HG02798 (cell line): ENCODE data around the gene NDOR1.

Experiments used
- ATAC-seq: cut with Tn5 transposase; IDR thresholded peaks from one replicate; pipeline ENCODE4 v1.9.1; 2021; ENCODE audit warnings: mild to moderate bottlenecking; ENCODE audit not compliant: unreplicated experiment, poor library complexity

The NDOR1 gene

GRCh38 chr9:137167277-137167746 lies 38.2 kb upstream of the NDOR1 start:
- no peak for ATAC-seq

- no peak for ATAC-seq
Measured at GRCh38 chr9:137167747-137168572, 37.5 kb upstream of the NDOR1 start.

DNA sequence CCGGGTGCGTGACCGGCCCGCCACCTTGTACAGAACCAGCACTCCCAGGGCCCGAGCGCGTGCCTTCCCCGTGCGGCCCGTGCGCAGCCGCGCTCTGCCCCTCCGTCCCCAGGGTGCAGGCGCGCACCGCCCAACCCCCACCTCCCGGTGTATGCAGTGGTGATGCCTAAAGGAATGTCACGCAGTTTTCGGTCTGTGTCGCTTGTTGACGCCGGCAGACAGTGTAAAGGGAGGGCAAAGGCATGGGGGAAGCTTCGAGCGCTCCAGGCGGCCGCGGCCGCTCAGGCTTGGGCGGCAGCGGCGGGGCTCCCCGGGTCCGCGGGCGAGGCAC lies 37.0 kb upstream of the NDOR1 start:
- ATAC-seq = no peak

DNA sequence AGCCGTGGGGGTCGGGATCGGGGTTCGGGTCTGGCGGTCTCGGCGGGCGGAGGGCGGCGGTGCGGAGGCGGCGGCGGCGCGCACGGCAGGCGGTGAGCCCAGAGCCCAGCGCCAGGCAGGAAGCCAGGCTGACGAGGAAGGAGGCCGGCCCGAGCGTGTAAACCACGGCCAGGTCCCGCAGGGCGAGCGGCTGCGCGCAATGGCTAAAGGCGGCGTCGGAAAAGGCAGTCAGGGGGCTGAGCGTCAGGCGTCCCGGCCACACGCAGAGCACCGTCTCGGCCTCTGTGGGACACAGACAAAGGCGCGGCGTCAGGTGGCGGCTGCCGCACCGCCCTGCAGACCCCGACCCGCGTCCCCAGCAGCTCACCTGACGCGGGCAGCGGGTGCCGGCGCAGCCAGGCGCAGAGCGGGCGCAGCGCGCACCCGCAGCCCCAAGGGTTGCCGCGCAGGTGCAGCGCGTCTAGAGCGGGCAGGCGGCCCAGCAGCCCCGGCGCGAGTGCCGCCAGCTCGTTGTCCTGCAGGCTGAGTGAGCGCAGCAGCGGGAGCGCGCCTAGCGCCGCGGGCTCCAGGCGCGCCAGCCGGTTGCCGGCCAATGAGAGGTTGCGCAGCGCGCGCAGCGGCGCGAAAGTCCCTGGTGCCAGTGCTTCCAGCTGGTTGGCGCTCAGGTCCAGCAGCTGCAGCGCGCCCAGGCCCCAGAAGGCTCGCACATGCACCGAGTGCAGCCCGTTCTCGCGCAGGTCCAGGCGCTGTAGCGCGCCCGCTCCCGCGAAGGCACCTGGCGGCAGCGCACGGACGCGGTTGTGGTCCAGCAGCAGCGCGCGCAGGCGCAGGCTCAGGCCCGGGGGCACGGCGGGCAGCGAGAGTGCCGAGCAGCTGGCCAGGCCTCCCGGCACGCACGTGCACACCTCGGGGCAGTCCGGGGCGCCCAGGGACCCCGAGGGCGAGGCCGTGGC lies 36.3 kb upstream of the NDOR1 start:
- ATAC-seq = no peak

DNA sequence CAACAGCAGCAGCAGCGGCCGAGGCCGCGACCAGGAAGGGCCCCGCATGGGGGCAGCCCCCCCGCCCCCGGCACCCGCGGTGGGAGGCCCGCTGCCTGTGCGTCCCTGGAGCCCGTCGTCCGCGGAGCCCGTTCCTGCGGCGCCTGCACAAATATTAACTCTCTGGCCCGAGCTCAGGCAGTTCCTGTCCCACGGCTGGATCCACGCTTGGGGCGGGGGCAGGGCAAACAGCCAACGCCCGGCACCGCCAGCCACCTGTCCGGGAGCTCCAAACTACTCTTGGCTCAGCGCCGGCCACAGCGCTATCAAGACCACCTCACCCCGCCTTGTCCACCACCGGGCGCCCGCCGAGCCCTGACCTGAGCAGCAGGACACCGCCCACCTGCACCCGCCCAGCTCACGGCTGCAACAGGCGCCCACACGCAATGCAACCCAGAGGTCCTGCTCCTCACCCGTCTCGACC lies 35.6 kb upstream of the NDOR1 start, which contains the start of gene LRRC26:
Gene LRRC26, minus strand, starts transcription at position 156 of the 463 bp plus-strand sequence. Its CDS starts 108 bp downstream, at position 48.
- no peak for ATAC-seq

DNA sequence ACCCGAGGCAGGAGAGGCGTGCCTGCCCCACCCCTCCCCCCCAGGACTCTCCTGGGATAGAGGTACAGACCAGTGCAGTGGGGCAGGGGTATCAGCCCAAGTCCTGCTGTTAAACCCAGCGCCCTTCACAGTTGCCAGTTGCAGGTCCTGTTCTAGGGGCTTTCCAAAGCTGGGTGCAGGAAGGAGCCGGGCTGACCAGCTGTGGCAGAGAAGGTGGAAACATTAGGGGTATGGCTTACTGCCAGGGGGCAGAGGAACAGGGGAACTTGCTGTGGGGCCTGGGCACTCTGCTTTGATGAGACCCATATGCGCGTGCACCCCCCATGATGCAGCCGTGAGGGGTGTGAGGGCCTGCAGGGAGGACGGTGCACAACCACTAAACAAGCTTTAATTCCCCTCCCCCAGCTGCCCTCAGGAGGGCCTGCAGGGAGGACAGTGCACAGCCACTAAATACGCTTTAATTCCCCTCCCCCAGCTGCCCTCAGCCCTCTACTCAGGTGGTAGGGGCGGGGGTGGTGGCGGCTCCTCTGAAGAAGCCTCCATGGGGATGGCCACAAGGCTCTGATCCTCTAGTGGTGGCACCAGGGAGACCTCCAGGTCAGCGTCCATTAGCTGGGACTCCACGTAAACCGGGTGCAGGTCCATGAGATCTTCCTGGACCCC lies 34.9 kb upstream of the NDOR1 start:
- ATAC-seq = no peak

GRCh38 chr9:137171149-137171900 lies 34.2 kb upstream of the NDOR1 start:
- no peak for ATAC-seq

GRCh38 chr9:137172901-137173795 lies 32.4 kb upstream of the NDOR1 start:
- no peak for ATAC-seq

DNA sequence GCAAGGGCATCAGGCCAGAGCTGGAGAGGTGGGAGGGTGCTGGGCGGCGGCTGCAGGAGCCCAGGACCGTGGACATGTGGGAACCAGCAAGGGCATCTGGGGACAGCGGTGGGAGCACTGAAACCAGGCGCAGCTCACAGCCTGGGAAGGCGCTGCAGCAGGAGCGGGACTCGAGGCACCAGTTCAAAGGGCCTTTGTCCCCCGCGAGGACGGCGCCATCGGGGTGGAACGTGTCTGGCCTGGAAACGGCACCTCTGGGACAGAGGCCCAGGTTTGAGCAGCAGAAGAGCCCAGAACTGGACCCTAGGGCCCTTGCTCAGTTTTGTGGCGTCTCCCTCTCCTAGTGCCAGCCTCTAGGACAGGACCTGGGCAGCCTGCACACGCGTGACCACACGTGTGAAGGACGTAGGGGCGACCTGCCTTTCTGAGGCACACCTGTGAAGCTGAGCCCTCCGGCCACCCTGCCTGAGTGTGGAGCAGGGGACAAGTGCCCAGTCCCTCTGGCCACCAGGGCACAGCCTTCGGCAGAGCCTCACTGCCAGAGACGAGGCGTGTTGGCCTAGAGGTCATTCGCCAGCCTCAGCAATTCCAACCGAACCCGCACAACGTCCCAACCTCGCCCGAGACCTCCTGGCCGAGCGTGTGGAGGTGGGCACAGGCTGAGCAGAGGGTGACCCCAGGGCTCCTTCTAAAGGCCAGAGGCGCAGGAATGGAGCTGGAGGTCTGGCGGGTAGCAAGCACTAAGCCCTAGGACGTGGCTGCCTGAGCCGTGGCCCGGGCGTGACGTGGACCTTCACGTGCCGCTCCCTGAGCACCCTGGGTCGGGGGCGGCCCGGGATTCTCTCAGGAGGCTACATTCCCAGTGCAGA lies 31.5 kb upstream of the NDOR1 start:
- ATAC-seq = no peak

GRCh38 chr9:137174722-137175293 lies 30.7 kb upstream of the NDOR1 start:
- no peak for ATAC-seq

GRCh38 chr9:137175345-137175961 lies 30.0 kb upstream of the NDOR1 start:
- ATAC-seq = no peak

GRCh38 chr9:137176302-137177182 lies 29.0 kb upstream of the NDOR1 start:
- ATAC-seq = no peak

GRCh38 chr9:137178201-137178938 lies 27.1 kb upstream of the NDOR1 start:
- no peak for ATAC-seq

DNA sequence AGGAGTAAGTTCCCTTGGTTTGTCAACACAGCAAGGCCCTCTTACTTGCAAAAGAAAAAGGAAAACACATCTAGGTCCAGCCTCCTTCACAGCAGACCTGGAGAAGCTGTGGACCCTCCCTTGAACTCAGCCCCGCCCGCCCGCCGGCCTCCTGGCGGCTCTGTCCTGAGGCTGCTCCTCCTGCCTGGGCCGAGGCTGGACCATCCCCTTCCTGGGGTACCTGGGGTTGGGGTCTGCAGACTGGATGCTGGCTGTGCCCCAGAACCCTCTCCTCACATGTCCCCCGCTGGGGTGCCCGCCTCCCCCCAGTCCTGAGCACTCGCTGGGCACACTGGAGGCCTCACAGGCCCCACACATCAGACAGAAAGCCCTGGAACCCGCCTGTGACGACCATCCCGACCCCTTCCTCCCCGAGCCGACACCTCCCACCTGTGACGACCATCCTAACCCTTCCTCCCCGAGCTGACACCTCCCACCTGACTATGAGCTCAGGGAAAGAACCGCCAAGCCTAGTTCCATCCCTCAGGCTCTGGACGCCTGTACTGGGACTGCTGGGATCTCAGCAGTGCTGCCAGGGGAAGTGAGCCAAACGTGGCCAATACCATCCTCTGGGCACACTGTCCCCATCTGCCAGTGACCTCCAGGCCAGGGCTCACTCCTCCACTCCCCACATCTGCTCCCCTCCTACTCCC lies 26.4 kb upstream of the NDOR1 start:
- ATAC-seq = no peak

DNA sequence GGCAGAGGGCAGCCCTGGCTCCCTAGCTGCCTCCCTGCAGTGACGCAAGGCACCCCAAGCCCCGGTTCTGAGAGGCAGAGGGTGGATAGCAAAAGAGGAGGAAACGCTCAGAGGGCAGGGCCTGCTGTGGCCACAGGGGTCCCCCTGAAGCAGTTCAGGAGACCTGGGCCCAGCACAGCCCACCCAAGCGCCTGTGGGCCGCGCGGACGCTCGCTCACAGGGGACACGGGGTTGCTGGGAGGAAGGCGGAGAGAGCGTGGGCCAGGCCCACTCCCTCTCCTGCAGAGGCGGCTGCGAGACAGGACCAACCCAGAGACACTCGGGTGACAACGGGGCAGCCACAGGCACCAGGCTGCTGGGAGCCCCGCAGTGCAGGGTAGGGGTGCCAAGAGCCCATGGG lies 25.7 kb upstream of the NDOR1 start:
- ATAC-seq = no peak
